ENCODE measurements around the gene NBEAL2.

NBEAL2 gene

DNA sequence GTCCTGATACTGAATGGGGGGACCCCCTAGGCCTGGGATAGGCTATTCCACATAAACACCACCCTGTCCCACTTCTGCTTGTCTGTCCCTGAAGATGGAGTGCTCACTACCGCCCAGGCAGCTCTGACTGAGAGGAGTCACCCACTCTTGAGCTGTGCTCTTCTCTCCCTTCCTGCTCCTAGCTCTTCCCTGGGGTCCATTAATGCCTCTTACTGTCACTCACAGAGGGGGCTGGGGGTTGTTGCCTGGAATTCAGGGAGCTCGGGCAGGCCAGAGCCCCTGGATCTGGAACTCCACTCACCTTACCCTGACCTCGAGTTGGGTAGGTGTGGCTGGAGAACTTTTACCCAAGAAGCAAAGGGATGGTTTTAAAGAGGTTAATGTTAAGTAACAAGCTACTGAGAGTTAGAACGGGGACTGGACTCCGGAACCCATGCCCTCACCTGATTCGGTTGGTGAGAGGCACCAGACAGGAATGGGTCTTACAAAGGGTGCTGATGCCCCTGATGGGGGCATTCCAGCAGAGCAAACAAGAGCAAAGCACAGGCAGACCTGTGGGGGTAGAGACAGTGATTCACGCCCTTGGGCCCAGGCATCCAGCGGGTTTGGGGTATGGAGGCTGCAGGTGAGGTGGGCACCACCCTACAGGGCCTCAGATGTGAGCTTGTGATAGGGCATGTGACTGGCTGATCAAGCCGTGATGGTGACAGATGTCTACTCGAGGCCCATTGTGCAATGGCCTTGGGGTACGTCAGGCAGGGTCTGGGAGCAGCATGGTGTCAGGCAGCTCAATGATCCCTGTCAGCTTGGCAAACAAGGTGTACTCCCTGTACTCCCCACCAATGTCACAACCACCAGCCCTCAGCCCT is 5.4 kb downstream of the NBEAL2 start:
- H3K27ac ChIP-seq: peak overlapping the region; percentile 40

DNA sequence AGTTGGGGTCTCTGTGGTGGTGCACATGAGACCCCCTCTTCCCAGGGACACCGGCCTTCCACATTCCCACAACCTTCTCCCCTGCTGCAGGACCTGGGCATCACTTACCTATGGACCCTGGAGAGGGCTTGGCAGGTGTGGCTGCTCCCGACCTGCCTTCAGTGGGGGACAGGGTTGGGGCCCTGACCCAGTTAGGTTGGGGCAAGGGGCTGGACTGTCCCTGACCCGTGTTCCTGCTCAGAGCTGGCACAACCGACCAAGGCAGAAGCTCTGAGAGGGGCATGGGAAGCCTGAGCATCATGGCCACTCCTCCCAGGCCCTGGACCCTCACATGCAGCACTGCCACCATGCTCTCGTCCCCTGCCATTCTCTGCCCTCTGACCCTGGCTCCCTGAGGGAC is 6.1 kb downstream of the NBEAL2 start:
- peak overlapping the region; percentile 40 for H3K27ac ChIP-seq
- no peak for DNase-seq (ENCODE audit: low read depth, low spot score)

More for the DNA sequence above, 5.4 kb downstream of the NBEAL2 start:
- no peak for DNase-seq (ENCODE audit: low read depth, low spot score)

DNA sequence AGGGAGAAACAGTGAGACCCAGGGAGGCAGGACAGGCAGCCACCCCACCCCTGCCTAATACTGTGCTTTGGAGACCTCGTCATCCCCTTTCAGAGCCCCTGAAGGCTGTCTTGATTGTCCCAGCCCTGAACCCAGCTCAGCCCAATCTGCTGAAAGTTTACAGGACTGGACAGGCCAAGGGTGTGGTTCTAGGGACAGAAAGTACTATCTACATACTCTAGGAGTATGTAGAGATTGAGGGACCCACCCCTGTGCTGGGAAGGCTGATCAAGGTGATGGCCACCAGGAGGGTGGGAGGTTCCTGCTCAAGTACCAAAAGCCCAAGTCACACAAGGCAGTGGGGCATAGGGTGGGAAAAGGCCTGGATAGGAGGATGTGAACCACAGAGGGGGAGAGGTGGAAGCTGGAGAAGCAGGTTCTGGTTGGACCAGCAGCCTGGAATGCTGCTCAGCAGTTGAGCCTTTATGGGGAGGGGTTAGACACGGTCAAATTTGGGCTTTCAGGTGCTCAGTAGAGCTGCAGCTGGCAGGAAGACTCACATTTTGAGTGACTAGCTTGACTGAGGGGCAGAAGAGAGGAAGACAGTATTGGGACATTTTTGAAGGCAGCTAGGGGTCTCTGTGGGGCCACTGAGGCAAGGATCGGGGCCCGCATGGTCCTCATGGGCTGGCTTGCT is 6.7 kb downstream of the NBEAL2 start:
- peak overlapping the region; percentile 40 for H3K27ac ChIP-seq
- DNase-seq (ENCODE audit: low read depth, low spot score): no peak

DNA sequence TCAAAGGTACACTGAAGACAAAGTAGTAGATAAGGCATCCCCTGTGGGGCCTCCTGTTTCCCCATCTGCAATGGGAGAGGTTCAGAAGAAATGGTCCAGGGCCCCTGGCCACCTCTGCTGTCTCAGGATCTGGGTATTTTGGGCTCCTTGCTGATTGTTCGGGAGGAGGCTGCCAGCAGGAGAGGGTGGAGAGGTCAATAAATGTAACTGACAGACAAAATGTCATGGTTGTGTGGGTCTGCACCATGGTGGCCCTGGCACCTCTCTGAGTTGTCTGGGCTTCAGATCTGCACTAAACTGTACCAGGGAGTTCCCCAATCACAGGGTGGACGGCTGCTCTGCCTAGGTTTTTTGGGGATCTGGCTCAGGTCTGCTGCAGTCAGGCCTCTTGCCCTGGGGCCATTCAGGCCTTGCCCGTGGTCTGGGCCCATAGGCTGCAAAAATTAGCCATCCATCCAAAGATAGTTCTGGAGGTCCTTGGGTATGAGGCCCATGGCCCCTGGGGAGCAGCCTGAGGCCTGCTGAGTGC is 7.4 kb downstream of the NBEAL2 start:
- H3K27ac ChIP-seq: peak overlapping the region; percentile 40
- DNase-seq (ENCODE audit: low read depth, low spot score): no peak

DNA sequence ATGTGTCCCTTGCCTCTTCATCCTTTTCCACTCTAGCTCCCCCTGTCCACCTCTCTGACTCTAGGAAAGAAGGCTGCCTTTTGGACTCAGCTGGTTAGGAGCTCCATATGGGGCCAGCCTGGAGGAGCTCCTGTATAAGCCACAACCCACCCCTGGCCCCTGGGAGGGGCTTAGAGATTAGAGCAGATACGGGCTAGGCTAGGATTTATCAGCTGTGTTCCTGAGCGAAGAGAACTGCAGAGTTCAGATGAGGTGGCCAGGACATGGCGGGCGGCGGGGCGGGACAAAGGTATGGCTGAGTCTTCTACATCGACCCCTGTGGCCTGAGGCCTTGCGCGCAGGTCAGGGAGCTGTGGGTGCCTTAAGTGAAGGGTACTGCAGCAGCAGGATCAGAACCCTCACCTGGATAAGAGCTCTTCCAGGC is 7.9 kb downstream of the NBEAL2 start:
- DNase-seq (ENCODE audit: low read depth, low spot score): no peak
- H3K27ac ChIP-seq: peak overlapping the region; percentile 40

DNA sequence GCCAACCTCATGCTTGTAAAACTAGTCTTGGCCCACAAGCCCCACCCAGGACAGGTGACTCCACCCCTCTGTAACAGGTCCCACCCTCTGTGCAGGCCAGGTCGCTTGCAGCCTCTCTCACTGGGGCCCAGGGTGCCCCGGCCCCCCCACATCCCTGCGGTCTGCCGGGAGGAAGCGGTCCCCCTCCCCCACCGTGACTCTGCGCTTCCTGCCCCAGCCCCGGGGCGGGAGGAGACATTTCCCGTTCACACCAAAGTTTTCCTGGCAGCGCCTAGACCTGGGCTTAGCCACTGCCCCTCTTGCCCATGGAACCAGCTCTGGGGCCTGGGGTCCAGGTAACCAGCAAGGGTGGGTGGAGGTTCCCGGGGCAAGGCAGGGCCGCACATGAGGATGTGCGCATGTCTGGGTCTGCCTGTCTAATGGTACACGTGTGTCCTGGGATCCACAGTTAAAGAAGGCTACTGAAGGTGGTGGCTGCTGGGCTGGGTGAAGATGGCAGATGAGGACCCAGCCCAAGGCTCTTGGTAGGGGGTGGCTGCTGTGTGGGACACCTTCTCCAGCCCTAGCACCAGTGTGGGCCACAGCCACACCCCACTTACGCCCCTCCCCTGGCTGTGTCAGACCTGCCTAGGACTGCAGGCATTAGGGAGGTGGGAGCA is 8.4 kb downstream of the NBEAL2 start:
- no peak for DNase-seq (ENCODE audit: low read depth, low spot score)
- peak overlapping the region; percentile 40 for H3K27ac ChIP-seq

DNA sequence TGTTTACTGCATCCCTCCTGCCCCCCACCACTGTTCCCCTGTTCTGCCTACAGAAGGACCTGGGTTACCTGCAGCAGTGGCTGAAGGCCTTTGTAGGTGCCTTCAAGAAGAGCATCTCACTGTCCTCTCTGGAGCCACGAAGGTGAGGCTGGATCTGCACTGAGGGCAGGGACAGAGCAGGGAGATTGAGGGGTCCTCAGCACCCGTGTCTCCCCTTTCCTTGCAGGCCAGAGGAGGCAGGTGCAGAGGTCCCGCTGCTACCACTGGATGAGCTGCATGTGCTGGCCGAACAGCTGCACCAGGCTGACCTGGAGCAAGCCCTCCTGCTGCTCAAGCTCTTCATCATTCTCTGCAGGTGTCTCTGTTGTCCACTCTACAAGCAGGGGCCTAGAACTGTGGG is 9.2 kb downstream of the NBEAL2 start:
- no peak overlapping the region for H3K27ac ChIP-seq
- DNase-seq (ENCODE audit: low read depth, low spot score): no peak

DNA sequence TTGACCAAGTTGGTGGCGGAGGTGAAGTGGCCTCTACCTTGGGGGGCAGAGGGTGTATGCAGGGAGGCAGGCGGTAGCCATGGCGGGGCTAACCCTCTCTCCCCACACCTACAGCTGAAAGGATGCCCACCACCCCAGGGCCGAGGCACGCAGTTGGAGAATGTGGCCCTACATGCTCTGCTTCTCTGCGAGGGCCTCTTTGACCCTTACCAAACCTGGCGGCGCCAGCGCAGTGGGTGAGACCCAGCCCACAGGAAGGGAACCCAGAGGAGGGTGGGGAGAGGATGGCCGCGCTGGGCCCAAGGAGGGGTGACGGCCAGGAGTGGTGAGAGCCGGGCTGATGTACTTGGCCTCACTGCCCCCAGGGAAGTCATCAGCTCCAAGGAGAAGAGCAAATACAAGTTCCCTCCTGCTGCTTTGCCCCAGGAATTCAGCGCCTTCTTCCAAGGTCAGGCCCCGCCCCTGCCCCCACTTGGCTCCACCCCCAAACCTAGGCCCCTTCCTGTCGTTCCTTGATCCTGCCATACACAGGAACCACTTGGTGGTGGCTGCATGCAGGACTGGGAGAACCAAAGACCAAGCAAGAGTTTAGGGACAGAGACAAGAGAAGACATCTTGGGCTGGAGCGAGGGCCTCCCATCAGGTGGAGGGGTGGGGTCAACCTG is 9.8 kb downstream of the NBEAL2 start:
- no peak for DNase-seq (ENCODE audit: low read depth, low spot score)
- no peak overlapping the region for H3K27ac ChIP-seq

DNA sequence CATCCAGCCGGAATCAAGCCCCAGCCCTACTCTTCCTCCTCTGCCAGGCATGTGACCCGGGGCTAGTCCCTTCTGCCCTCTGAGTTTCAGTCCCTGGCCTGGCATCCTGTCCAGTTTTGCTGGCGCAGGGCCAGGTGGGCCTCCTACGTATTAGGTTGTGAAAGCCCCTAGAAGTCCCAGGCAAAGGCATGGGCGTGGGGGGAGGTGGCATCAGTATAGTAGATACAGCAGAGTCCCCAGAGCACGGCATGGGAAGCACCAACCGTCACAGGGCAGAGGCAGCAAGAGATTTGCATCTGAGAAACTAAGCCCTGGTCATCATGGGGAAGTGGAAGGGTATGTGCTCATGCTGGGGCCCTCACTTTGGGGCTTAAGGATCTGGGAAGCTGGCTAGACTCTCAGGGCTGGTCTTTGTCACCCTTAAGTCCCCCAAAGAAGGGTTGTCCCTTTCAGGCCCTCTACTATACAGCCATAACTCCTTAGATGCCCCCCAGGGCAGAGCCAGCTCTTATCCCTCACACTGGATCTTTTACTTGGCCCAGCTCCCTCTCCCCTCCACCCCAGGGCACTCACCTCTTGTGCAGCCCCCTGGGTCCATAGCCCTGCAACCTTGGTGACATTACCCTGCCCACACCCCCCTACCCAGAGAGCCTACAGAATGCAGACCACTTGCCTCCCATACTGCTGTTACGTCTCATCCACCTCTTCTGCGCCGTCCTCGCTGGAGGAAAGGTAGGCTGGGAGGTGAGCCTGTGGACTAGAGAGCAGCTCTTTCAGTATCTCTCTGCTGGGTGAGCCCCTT is 11.3 kb downstream of the NBEAL2 start:
- H3K27ac ChIP-seq: no peak overlapping the region
- DNase-seq (ENCODE audit: low read depth, low spot score): no peak

DNA sequence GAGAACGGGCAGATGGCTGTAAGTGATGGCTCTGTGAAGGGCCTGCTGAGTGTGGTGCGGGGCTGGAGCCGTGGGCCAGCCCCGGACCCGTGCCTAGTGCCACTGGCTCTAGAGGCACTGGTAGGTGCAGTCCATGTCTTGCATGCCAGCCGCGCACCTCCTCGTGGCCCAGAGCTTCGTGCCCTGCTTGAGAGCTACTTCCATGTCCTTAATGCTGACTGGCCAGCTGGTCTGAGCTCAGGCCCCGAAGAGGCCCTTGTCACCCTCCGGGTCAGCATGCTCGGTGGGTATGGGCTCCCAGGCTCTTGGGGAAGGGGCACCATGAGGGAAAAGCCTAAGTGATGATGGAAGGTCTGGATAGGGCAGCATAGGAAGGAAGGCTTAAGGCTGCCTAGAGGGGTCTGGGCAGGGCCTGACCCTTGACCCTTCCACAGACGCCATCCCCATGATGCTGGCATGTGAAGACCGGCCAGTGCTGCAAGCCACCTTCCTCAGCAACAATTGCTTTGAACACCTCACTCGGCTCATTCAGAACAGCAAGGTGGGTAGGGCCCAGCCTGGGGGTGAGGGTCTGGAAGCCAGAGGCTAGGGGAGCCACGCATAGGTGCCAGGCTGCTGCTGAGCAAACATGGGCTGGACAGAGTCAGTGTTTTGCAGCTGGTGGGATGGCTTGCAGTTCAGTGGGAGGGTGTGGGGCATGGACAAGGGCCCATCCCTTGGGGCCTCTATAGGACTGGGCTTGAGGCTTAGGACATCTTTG is 12.1 kb downstream of the NBEAL2 start:
- H3K27ac ChIP-seq: no peak overlapping the region
- DNase-seq (ENCODE audit: low read depth, low spot score): no peak

DNA sequence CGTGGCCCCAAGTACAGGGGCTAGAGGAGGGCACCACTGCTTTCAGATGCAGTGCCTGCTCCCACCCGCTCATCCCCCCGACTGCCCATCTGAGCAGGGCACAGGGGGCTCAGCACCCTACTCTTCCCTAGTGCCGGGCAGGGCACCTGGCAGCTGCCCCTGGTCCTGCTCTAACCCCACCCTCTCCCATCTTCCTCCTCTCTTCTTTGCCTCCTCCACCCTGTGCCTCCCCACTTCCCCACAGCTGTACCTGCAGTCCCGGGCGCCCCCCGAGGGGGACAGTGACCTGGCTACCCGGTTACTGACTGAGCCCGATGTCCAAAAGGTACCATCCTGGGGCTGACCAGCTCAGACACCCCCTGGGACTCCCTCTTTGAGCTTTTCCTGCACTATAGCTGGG is 12.8 kb downstream of the NBEAL2 start:
- no peak overlapping the region for H3K27ac ChIP-seq
- no peak for DNase-seq (ENCODE audit: low read depth, low spot score)

DNA sequence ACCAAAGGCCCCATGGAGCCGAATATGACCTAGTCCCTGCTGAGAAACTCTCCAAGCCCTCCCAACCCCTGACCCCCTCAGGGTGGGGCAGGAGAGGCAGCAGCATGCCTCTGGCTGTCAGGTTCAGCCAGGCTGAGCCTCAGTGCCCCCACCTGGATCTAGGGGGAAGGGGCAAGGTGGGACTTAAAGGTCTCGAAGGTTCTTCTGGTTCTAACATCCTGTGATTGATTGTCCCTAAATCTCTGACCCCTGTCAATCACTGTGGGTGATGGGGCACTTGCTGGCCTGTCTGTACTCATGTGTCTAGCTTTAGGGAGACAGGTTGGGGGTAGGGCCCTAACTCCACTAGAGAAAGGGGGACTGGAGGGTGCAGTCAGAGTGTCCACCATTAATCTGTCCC is 13.8 kb downstream of the NBEAL2 start:
- no peak overlapping the region for H3K27ac ChIP-seq
- DNase-seq (ENCODE audit: low read depth, low spot score): no peak

DNA sequence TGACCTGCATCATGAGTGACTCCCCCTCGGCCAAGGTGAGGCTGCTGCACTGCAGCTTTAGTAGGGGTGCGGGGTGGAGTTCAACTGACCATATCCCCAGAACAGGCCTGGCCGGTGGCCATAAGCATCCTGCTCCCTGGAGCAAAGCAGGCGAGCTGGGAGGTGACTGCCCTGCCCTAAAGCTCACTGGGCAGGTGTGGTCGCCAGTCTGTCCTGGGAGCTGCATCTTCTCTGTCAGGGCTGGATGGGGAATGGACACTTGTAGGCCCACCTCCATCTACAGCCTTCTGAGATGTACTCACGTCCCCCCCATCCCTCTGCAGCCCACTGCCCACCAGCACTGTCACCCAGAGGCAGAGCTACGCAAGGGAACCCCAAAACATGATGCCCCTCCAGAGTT is 14.5 kb downstream of the NBEAL2 start:
- DNase-seq (ENCODE audit: low read depth, low spot score): no peak
- no peak overlapping the region for H3K27ac ChIP-seq

DNA sequence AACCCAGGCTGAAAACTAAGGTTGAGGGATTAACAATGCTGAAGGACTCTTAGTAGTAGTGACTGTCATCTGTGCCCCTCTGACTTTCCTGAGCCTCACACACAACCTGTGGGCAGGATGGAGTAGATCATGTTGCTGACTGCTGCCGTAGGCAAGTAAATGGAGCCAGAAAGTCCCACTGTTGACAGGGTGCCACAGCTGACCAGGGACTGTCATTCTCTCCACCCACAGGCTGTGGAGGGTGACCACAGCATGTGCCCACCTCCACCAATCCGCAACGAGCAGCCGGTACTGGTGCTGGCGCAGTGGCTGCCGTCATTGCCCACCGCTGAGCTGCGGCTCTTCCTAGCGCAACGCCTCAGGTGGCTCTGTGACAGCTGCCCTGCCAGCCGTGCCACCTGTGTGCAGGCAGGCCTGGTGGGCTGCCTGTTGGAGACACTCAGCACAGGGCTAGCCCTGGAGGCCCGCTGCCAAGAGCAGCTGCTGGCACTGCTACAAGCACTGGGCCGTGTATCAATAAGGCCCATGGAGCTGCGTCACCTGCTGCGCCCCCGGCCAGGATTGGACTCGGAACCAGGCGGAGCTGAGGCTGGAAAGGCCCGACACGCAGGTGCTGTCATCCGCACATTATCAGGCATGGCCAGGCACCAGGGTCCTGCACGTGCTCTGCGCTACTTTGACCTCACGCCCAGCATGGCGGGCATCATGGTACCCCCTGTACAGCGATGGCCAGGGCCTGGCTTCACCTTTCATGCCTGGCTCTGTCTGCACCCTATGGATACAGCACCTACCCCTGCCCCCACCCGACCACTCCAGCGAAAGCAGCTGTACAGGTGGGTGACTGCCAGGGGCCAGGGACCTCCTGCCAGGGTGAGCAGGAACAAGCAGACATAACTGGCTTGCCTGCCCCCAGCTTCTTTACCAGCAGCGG is 15.6 kb downstream of the NBEAL2 start:
- H3K27ac ChIP-seq: no peak overlapping the region

DNA sequence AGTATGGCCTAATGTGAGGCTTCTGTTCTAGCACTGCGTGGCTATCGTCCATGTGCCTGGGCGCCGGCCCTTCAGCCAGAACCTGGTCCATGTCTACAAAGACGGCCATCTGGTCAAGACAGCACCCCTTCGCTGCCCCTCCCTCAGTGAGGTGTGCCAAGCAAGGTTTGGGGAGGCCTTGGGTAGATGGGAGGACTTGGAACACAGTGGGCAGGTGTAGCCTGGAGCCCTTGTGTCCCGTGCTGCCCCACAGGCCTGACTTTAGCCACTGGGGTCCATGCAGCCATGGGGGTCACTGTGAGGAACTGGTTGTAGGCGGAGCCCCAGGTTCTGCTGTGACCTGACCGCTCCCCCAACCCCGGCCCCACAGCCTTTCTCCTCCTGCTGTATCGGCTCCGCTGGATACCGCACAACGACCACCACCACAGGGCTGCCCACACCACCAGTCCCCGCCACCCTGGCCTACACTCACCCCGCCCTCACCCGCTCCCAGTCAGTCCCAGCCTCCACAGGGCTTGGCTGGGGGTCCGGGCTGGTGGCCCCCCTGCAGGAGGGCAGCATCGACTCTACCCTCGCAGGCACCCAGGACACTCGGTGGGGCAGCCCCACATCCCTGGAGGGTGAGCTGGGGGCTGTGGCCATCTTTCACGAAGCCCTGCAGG is 16.6 kb downstream of the NBEAL2 start:
- H3K27ac ChIP-seq: no peak overlapping the region

More for the DNA sequence above, 15.6 kb downstream of the NBEAL2 start:
- DNase-seq (ENCODE audit: low read depth, low spot score): no peak

DNA sequence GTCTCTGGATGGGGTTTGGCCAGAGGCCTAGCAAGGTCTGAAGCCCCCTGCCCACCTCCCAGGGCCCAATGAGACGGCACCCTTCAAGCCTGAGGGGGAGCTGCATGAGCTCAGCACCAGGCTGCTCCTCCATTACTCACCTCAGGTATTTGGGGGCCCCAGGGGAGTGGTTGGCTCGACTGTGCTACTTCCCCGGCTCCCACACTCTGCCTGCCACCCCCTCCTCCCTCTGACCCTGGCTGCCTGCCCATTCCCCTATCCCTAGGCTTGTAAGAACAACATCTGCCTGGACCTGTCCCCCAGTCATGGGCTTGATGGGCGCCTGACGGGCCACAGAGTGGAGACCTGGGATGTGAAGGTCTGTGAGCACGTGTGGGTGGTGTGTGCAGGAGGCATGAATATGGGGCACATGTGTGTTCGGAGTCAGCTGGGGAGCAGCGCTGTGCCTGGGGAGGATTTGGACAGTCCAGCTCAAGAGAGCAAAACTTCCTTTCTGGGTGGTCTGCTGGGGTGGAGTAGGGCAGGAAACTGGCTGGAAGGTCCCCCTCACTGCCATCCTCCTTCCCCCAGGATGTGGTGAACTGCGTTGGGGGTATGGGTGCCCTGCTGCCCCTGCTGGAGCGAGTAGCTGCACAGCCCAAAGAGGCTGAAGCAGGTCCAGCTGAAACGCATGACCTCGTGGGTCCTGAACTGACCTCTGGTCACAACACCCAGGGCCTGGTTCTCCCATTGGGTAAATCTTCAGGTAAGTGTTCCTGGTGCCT is 17.4 kb downstream of the NBEAL2 start:
- DNase-seq (ENCODE audit: low read depth, low spot score): no peak
- H3K27ac ChIP-seq: no peak overlapping the region

More for the DNA sequence above, 16.6 kb downstream of the NBEAL2 start:
- no peak for DNase-seq (ENCODE audit: low read depth, low spot score)

All from epithelial cell of prostate (primary cell).